Activated CD8-positive, alpha-beta T cell treated with anti-CD3 and anti-CD28 coated beads, Interleukin-2, amount 10 ng/mL, durations not matched to agents 7 days and 5 days (primary cell): ENCODE data around the gene NUP133. TPM values are rescaled to one million over a fixed set of nuclear protein-coding genes. Genes with fewer than 3 reads are reported as not detected.
"Not testable (repeated sequence)": the region's sequence is repeated elsewhere in the genome, so short reads cannot be mapped to it uniquely, and the experiment has no call there.

ENCODE experiments used
- ATAC-seq: fragments of 150-1000 bp; cut with Tn5 transposase; one replicate; pipeline ENCODE4 v1.10.0; 2021; ENCODE audit warnings: moderate library complexity
- CTCF ChIA-PET: fragments of 350-600 bp; sonication (Branson Sonifier 250); formaldehyde crosslinking; loops from one replicate; lab custom pipeline; 2021; ENCODE audit warnings: antibody characterized with exemption; lab: Charles Lee
- POLR2A ChIA-PET: fragments of 350-600 bp; sonication (Branson Sonifier 250); formaldehyde crosslinking; loops from one replicate; lab custom pipeline; 2021; ENCODE audit warnings: antibody characterized with exemption; lab: Charles Lee
- DNase-seq: peaks from one replicate; pipeline ENCODE4 v3.0.0-alpha.2; 2020
- H3K27ac Mint-ChIP-seq: one replicate; pipeline ENCODE4 v1.8.0; 2021; ENCODE audit warnings: mild to moderate bottlenecking, mixed read lengths
- H3K27me3 Mint-ChIP-seq: one replicate; pipeline ENCODE4 v1.8.0; 2021; ENCODE audit warnings: low read depth, mixed read lengths
- H3K36me3 Mint-ChIP-seq: one replicate; pipeline ENCODE4 v1.8.0; 2021; ENCODE audit warnings: low read depth, mixed read lengths
- H3K4me1 Mint-ChIP-seq: one replicate; pipeline ENCODE4 v1.8.0; 2021; ENCODE audit warnings: low read depth, mixed read lengths
- H3K4me3 Mint-ChIP-seq: one replicate; pipeline ENCODE4 v1.8.0; 2021; ENCODE audit warnings: mild to moderate bottlenecking, mixed read lengths
- H3K9me3 Mint-ChIP-seq: one replicate; pipeline ENCODE4 v1.8.0; 2022; ENCODE audit warnings: mixed read lengths; ENCODE audit not compliant: insufficient read depth
- total RNA-seq, 2 experiments: library from RNA; stranded (reverse); gene quantifications; one replicate each; pipeline ENCODE4 v1.2.3, GENCODE V29; 2021

NUP133 gene
- total RNA-seq, 2 experiments from 2014 or later, result 46.8 to 49.7 TPM

DNA sequence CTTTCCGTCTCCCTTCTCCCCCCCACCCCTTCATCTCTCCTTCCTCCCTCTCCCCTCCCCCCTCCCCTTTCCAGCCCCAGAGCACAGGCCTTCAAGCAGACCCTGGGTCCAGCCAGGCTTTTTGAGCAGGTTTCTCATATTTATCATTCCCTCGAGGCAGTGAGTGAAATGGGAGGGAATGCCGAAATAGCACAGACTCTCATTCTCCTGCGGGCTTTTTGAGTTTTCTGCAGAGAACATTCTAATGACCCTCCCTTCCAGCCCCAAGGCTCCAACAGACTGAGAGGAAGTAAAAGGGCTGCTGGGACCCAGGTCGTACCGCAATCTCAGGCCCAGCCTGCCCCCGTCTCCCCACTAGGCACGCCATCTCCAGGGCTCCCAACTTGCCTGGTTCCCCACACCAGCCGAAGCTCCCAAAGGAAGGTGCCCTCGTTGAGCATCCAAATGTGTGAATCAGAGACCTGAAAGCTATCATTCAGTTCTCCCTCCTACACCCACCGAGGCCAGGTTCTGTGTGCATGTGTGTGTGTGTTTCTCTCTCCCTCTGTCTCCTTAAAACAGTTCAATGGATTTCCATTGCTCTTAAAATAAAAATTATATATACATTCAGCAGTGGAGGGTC is 96.6 kb downstream of the NUP133 start:
- Mint-ChIP-seq H3K27me3 (peaks cover 53% of the 10 kb centered on the region), H3K9me3 (no peaks in the 10 kb centered on the region), H3K27ac (no peak overlapping the region), H3K4me1 (peaks cover 29% of the 10 kb centered on the region), H3K4me3 (no peak overlapping the region), H3K36me3 (no peaks in the 10 kb centered on the region)
- no peak for ATAC-seq
- DNase-seq, result no peak
- POLR2A ChIA-PET, result interaction anchor here (2.6 kb wide), 1 partner anchor 69 kb away, joined by 8 read pairs; the partner anchor contains the start of gene CCSAP
- CTCF ChIA-PET, result interaction anchor here (2.1 kb wide), 2 partner anchors 9 to 30 kb away, joined by 6 to 9 read pairs; no protein-coding TSS in a partner anchor

DNA sequence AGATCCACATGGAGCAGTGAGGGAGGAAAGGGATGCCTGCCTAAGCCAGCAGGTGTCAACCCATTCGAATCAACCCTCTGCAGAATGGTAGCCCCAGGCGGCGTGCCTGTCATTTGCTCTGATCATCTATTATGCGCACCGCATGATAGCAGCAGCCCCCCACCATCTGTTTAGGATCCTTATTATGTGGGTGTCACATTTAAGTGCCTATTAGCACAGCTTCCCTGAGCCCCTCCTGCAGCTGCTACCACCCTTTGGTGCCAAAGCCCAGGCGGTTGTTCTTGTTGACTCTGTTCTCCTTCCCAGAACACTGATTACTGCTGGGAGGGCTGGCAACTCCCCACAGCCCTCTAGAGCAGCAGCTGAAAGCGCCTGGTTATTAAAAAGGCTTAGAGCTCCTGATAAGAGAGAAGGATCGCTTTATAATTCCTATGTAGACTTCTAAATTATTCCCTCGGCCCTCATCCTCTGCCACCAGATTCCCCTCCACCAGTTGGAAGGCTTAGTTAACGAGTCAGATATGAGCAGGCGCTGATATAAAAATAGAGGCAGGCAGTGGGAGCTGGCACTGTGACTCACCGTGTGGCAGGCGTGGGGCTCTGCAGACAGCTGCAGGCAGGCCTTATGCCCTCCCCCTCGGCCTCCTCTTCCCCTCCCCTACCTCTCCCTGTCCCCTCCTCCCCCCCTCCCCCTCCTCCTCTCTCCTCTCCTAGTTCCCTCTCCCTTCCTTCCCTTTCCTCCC is 97.3 kb downstream of the NUP133 start:
- ChIA-PET POLR2A (interaction anchor here (0.9 to 2.6 kb wide), 4 partner anchors 30 to 97 kb away, joined by 3 to 8 read pairs (median 3); partner anchors contain the start of gene CCSAP), CTCF (interaction anchor here (1.5 to 3.8 kb wide), 5 partner anchors 9 to 71 kb away, joined by 5 to 10 read pairs (median 6); partner anchors contain the start of gene CCSAP)
- no peaks in the 10 kb centered on the region for H3K36me3 Mint-ChIP-seq
- H3K4me3 Mint-ChIP-seq, result peak overlapping the region; percentile 47
- H3K9me3 Mint-ChIP-seq, result no peaks in the 10 kb centered on the region
- peaks cover 54% of the 10 kb centered on the region for H3K27me3 Mint-ChIP-seq
- peak; percentile 65 for ATAC-seq
- peak; percentile 42 for DNase-seq
- peaks cover 29% of the 10 kb centered on the region for H3K4me1 Mint-ChIP-seq
- peak overlapping the region; percentile 62 for H3K27ac Mint-ChIP-seq

GRCh38 chr1:229410370-229410691 is 97.8 kb downstream of the NUP133 start:
- Mint-ChIP-seq H3K9me3 (no peaks in the 10 kb centered on the region), H3K36me3 (no peaks in the 10 kb centered on the region), H3K4me1 (peaks cover 29% of the 10 kb centered on the region), H3K27ac (peak overlapping the region; percentile 62), H3K27me3 (peaks cover 59% of the 10 kb centered on the region), H3K4me3 (peak overlapping the region; percentile 47)
- POLR2A ChIA-PET, result interaction anchor here (0.9 to 2.6 kb wide), 4 partner anchors 30 to 97 kb away, joined by 3 to 8 read pairs (median 3); partner anchors contain the start of gene CCSAP
- DNase-seq, result peak; percentile 36
- CTCF ChIA-PET, result interaction anchor here (0.6 to 3.8 kb wide), 6 partner anchors 10 to 72 kb away, joined by 5 to 10 read pairs (median 6); partner anchors contain the start of gene CCSAP
- ATAC-seq, result peak; percentile 58

DNA sequence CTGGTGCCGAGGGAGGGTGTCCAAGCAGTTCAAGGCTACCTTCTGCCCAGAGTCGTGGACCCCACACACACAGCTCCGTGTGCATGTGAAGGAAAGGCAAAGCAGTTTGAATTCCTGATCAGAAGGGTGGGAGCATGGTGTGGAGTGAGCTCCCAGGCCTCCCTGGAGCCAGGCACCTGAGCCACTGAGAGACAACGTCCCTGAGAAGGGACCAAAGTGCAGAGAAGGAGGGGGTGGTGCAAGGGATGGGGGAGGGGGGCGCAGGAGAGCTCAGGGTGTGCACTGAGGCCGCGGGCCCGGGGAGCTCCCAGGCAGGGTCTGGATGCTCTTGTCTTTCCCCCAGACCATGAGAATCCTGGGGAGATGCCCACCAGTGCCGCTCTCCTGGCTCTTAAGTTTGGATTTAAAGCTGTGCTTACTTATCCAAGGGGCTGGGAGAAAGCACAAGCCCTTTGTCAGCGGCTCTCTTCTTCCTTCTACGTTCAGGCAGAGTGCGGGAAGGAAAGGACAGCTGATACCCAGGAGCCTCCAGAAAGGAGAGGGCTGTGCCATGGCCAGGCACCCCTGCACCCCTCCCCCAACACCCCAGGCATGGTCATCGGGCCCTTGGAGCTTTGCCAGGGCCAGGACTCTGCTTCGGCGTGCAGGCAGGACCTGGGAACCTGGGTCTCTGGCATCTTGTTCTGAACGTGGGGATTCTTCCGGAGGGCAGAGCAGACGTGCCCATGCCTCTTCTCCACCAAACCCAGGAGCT is 98.3 kb downstream of the NUP133 start:
- POLR2A ChIA-PET, result interaction anchor here (0.9 to 2.6 kb wide), 4 partner anchors 31 to 98 kb away, joined by 3 to 8 read pairs (median 3); partner anchors contain the start of gene CCSAP

GRCh38 chr1:229408458-229409037 is 99.6 kb downstream of the NUP133 start:
- Mint-ChIP-seq H3K4me3 (no peak overlapping the region), H3K27ac (no peak overlapping the region), H3K9me3 (no peaks in the 10 kb centered on the region), H3K27me3 (peaks cover 55% of the 10 kb centered on the region), H3K36me3 (no peaks in the 10 kb centered on the region), H3K4me1 (peaks cover 29% of the 10 kb centered on the region)
- POLR2A ChIA-PET, result interaction anchor here (1.0 to 2.6 kb wide), 2 partner anchors 9 to 66 kb away, joined by 3 to 8 read pairs; partner anchors contain the start of gene CCSAP
- DNase-seq (no peak), ATAC-seq (no peak)
- CTCF ChIA-PET, result interaction anchor here (2.1 to 3.8 kb wide), 2 partner anchors 65 to 73 kb away, joined by 5 to 10 read pairs; partner anchors contain the start of gene CCSAP

More for the DNA sequence above, 98.3 kb downstream of the NUP133 start:
- Mint-ChIP-seq H3K4me3 (peak overlapping the region; percentile 47), H3K36me3 (no peaks in the 10 kb centered on the region), H3K9me3 (no peaks in the 10 kb centered on the region), H3K27ac (no peak overlapping the region), H3K4me1 (peaks cover 29% of the 10 kb centered on the region), H3K27me3 (peaks cover 61% of the 10 kb centered on the region)
- DNase-seq (no peak), ATAC-seq (no peak)
- CTCF ChIA-PET, result interaction anchor here (0.6 to 3.8 kb wide), 6 partner anchors 10 to 72 kb away, joined by 5 to 10 read pairs (median 6); partner anchors contain the start of gene CCSAP

DNA sequence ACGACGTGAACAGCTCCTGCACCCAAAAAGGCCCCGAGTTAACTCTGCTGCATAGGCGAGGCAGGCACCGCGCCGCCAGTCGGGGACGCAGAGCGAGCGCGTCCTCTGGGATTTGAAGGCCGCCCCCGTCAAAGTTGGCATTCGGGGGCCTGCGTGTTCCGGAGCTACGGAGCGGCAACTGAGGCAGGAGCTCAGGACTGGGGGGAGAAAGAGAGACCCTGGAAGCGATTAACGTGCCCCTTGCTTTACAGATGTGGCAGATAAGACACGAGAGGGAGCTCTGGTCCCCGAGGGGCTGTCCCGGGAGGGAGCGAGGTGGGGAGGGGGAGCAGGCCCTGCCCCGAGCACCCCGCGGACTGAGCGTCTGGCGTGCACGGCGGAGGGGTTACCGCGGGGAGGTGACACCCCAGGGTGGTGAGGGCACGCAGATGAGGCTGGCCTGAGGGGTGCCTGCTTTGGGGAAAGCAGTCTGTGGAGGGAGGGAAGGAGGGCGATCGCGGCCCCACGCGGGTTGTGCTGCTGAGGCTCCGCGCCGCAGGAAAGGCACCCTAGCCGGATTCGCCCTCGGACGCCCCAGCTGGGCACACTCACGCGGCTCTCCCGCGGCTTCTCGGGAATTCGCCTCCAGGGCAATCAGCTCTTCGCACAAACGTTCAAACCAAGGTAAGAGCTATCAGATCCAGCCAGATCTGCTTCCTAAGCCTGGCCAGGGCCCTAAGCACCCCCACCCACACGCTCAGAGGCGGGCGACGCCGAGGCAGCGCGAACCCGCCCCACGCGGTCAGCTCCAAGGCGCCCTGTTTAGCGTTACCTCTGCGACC is 100.7 kb downstream of the NUP133 start:
- POLR2A ChIA-PET, result no interaction called here
- DNase-seq, result no peak
- Mint-ChIP-seq H3K4me1 (peaks cover 29% of the 10 kb centered on the region), H3K36me3 (no peaks in the 10 kb centered on the region), H3K4me3 (peak overlapping the region; percentile 22), H3K27ac (no peak overlapping the region), H3K27me3 (peaks cover 52% of the 10 kb centered on the region), H3K9me3 (no peaks in the 10 kb centered on the region)
- ATAC-seq, result no peak
- CTCF ChIA-PET, result interaction anchor here (1.7 to 3.8 kb wide), 2 partner anchors 75 to 149 kb away, joined by 5 to 10 read pairs; no protein-coding TSS in a partner anchor

DNA sequence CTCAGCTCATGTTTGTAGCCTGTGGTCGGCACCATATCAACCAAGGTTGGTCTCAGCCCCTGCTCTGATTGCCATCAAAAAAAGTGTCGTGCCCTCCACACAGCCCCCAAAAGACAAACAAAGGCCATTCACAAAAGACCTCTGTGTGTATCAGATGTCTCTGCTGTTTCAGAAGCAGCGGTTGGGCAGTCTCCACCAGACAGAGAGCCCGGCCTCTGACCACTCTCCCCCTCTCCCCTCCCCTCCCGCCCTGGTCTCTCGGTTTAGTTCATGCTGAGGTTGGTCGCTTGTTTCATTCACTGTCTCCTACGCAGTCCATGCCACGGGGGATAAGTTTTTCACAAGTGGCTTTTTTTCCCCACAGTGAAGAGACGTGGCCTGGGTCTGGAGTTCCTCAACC is 101.3 kb downstream of the NUP133 start:
- H3K4me3 Mint-ChIP-seq, result peak overlapping the region; percentile 22
- peaks cover 27% of the 10 kb centered on the region for H3K4me1 Mint-ChIP-seq
- CTCF ChIA-PET, result interaction anchor here (1.7 kb wide), 1 partner anchor 148 kb away, joined by 5 read pairs; no protein-coding TSS in a partner anchor
- no peak overlapping the region for H3K27ac Mint-ChIP-seq
- DNase-seq, result no peak
- H3K36me3 Mint-ChIP-seq, result no peaks in the 10 kb centered on the region
- ATAC-seq, result no peak
- no peaks in the 10 kb centered on the region for H3K9me3 Mint-ChIP-seq
- POLR2A ChIA-PET, result no interaction called here
- H3K27me3 Mint-ChIP-seq, result peaks cover 52% of the 10 kb centered on the region

GRCh38 chr1:229403573-229403972 is 104.6 kb downstream of the NUP133 start:
- no peak for DNase-seq
- CTCF ChIA-PET, result no interaction called here
- Mint-ChIP-seq H3K9me3 (no peaks in the 10 kb centered on the region), H3K4me3 (no peak overlapping the region), H3K27me3 (peaks cover 43% of the 10 kb centered on the region), H3K27ac (no peak overlapping the region), H3K36me3 (no peaks in the 10 kb centered on the region), H3K4me1 (peaks cover 9% of the 10 kb centered on the region)
- no peak for ATAC-seq
- POLR2A ChIA-PET, result no interaction called here

DNA sequence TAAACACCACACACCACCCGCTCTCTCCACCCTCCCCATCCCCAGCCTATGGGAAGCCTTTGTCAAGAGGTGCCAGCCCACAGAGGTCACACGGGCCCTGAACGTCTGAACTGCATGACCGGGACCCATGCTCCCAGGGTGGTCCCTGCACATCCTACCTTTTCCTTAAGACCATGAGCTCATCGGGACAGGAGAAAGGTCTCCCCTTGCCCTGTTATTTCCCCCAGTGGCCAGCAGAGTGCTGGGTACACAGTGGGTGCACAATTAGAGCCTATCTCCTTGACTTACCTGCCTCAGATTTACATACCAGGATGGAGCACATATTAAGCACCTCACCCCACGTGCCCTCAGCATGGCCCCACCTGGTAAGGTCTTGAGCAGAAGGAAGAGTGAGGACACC is 105.1 kb downstream of the NUP133 start:
- POLR2A ChIA-PET, result no interaction called here
- Mint-ChIP-seq H3K27ac (no peak overlapping the region), H3K4me3 (no peak overlapping the region), H3K9me3 (no peaks in the 10 kb centered on the region), H3K36me3 (no peaks in the 10 kb centered on the region), H3K27me3 (peaks cover 40% of the 10 kb centered on the region), H3K4me1 (peaks cover 9% of the 10 kb centered on the region)
- no peak for ATAC-seq
- no peak for DNase-seq
- CTCF ChIA-PET, result no interaction called here

GRCh38 chr1:229402329-229402728 is 105.8 kb downstream of the NUP133 start:
- DNase-seq, H3K4me3 Mint-ChIP-seq, CTCF ChIA-PET, ATAC-seq, POLR2A ChIA-PET, H3K36me3 Mint-ChIP-seq, H3K27ac Mint-ChIP-seq, H3K9me3 Mint-ChIP-seq: not testable (repeated sequence)
- H3K4me1 Mint-ChIP-seq, result peaks cover 11% of the 10 kb centered on the region
- peaks cover 34% of the 10 kb centered on the region for H3K27me3 Mint-ChIP-seq
